Fibroblast of gingiva (primary cell): ENCODE measurements around the gene CLTRN.
"Not testable (repeated sequence)": the region's sequence is repeated elsewhere in the genome, so short reads cannot be mapped to it uniquely, and the experiment has no call there.

ENCODE experiments used
- DNase-seq: peaks from one replicate; pipeline ENCODE4 v3.0.0-alpha.2; 2011; ENCODE audit warnings: low read depth

CLTRN gene

DNA sequence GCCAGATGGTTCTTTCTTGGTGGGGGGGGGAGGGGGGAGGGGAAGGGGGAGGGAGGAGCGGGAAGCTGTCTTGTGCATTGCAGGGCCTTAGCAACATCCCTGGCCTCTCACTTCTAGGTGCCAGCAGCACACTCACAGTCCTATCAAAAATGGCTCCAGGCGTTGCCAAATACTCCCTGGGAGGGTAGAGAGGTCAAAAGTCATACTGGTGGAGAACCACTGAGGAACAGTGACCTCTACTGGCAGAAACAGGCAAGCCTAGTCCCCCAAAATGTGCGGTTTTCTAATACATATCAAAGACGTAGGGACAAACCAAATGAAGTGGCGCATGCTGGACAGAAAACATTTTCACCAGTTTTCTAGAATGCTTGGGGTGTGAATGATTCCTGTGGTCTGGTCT lies 17.1 kb downstream of the CLTRN start:
- DNase-seq: not testable (repeated sequence)

DNA sequence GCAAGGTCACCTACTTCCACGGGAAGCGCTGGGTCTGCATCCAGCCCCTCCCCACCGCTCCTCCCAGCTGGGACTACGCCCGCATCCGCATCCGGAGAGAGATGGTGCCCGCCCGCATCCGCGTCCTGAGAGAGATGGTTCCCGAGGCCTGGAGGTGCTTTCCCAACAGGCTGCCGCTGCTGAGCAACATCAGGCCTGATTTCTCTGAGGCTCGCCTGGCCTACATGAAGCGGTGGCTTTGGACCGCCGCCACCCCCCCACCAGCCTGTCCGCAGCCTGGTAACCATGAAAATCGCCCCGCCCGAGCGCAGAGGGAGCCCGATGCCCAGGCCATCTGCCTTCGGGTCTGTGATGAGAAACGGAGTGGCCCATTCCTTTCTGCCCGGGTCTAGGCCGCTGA lies 18.1 kb downstream of the CLTRN start:
- no peak for DNase-seq

DNA sequence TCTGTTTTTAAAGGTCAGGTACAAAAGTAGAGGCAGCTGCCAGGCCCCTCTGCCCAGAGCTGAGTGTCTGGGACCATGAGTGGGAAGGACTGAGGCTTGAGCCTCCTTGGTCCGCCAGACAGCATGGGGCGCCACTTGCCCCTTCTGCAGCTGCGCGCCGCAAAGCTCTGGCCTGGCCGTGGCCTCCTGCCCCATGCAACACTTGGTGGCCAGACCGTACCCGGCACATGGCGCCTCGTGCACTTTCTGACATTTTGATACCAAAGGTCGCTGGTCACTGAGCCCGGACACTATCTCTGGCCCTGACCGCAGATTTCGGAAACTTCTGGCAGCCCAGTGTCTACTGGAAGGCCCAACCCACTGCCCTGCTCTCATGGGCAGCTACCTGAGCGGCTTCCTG lies 18.6 kb downstream of the CLTRN start:
- no peak for DNase-seq

DNA sequence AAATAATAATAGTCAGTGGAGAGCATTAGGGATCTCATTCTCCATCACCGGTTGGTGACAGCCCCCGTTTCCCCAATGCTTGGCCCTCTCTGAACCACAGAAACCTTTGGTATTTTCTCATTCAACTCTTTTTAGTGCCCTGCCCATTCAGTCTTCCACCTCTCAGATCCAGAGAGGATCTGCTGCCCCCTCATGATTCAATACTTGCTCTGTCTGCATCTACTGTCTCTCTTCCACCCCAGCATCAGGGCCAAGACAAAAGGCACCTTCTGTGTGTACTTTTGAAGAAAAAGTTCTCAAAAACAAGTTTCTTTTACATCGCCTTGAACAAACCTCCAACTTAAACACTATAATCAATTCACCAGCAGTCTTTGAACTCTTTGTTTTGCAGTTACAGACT lies 19.3 kb downstream of the CLTRN start:
- no peak for DNase-seq

DNA sequence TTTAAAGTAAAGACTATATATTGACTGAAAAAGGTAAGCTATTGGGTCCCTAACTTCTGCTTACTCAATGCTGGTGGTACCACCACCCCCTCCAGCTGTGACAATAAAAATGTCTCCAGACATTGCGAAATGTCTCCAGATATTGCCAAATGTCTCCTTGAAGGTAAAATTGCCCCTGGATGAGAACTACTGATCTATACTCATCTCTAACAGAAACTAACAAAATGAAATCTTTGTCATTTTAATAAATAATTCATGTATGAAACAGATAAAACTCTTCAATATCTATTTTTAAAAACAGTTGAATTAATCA lies 20.1 kb downstream of the CLTRN start:
- DNase-seq: no peak

DNA sequence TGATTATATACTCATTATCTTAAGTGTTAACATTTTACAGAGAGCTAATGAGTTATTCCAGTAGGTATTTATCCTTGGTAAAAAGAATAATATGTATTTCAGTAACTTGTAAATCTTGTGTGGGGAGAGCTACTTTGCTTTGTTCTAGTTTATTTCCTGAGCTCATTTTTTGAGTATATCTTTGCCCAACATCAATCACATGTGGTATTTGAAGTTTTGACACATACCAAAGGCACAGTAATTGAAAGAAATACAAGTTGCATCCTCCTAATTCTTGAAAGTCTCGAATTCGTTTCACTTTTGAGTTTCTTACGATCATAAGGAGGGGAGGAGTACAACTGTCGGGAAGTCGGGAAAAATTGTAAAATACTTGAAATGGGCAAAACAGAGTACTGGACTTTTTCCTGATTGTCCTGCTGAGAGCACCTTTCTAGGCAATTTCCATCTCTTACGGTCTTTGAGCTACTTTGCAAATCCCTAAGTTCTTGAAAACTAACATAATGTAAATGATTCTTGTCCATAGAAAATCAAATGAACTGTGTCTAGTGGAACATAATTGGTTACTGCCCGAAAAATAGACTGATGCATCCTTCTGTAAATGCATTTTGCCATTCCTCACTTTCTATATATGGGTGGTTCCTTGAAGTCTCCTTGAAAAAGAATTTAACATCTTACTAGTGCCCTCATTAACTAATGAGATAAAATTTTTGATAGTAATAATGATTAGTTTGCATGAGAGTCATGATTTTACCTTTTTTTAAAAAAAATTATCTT lies 20.6 kb downstream of the CLTRN start:
- no peak for DNase-seq

DNA sequence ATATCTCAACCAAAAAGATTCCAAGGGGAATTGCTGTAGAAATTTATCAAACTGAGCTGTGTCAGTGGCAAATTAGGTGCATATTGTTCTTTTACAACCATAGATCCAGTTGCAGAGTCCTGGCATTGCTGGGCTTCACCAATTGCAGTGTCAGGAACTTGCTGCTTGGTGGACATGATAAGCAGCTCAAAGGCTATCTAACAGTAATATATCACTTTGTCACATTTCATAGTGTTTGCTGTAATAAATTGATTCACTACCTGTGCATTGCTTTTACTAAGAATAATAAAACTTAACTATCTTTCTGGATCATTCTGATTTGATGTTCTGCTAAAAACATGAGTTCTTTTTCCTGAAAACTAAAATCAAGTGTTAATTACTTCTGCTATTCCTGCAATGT lies 33.0 kb downstream of the CLTRN start:
- DNase-seq: no peak

DNA sequence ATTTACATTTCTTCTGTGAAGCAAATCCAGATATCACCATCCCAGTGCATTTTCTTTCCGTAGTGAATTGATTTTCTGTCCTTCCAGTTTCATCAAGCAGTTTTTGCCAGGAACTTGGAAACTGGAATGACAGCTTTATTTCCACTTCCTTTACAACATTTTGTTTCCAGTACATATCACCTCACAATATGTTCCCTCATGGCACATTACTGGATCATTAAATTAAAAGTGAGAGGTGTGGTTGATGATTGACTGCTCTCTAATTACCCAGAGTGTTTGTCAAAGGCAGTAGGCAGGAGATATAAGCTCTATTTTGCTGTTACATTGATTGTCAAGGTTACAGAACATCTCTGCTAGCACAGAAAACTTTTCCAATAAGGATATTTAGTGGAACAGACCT lies 41.6 kb downstream of the CLTRN start:
- DNase-seq: no peak

DNA sequence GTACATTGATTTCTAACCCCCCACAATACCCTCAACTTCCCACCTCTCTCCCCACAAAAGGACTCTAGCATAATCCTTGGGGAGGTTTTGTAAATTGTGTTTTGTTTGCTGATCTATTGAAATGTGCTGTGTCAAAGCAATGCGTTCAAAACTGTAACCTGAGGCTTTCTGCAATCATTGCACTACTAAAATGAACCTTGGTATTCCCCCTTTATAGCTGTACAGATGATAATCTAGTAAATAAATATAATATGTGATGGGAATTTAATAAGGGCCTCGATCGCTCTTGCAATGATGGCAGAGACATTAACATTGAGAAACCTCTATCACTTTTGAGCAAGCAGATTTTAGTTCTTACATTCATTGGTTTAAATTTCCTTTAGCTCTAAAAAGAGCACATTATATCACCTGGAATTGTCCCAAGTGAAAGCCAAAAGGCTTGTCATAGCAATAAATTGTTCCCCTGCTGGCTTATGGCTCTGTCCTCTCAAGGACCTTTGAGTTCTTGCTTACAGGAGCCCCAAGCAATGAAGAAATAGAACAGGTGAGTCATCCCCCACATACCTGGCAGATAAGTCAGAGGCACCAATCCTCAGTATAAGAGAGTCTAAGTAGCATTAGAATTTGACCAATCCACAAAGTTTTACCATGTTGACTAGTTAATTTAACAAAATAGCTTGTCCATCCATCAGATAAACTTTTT lies 45.4 kb downstream of the CLTRN start:
- DNase-seq: no peak

DNA sequence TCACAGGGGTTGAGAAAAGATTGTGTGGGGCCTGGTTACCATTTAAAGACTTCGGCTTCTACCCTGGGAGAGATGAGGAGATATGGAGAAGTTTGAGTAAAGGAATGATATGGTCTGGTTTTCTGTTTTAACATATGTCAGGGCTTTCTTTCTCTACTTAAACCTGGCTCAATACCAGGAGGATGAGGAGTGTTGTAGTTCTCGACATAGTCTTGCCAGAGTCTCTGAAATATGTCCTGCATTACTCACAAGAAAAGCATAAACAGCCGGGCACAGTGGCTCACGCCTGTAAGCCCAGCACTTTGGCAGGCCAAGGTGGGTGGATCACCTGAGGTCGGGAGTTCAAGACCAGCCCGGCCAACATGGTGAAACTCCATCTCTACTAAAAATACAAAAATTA lies 47.5 kb downstream of the CLTRN start:
- peak; percentile 3 for DNase-seq

DNA sequence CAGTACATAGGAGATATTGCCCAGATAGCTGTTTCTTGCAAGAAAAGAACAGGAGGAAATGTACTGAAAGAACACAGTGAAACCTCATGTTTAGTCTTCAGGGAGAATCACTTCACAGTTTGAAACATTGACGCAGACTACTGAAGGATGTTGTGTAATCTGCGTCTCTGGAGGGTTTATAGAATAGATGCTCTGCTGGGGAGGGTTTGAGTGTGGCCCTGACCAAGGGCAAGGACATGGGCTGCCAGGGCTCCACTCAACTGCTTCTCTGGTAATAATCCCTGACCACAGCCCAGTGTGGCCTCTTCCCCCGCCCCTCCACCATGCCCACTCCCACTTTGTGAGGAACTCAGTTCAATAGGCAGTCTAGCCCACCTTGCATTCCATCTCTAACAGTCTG lies 48.1 kb downstream of the CLTRN start:
- peak; percentile 48 for DNase-seq

DNA sequence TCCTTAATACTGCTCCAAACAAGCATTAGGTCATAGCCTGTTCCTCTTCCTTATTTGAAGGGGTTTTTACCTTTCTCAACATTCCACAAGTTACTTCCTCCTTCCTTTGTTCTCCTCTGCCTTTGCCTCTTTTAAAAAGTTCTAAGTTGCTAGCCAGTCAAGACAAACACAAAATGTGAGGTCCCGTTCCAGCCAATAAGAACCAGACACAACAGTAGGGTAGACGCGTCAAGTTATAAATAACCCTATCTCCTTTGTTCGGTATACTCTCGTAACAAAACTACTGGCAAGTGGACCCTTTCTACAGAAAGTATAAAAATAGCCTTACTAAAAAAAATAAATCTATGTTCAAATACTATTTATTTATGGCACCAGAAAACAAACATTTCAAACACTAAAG lies 57.5 kb downstream of the CLTRN start:
- no peak for DNase-seq

DNA sequence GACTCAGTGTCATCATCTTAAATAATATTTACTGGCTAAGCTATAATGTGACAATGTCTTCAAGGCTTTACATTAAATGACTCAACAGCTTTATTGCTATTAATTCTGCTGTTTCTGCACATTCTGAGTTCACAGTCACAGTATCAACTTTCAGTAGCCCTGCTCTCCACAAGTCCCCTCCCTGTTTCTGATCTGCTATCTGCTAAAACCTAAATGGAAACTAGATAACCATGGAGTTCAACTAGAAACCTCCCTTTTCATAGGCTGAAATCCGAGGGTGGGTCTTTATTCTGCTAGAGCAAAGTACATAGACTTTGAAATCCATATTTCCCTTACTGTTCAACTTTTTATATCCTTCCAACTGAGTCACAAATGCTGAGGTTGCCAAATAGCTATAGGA lies 58.5 kb downstream of the CLTRN start:
- DNase-seq: no peak

DNA sequence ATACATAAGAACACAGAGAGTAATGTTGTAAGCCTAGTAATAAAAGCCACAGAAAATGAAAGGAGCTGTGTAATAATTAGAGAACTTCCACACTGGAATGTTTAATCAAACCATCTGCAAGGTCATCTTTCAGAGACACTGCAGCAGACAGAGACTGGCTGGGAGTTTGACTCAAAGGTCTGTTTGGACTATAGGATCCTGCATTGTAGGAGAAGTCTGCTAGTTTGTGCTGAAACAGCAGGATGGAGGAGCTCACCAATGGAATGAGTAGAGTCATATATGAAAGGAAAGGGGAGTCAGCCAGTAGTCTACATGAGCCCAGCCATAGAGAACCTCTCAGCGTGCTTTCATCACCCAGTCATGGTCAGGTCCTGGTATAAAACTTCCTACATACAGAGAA lies 59.4 kb downstream of the CLTRN start:
- no peak for DNase-seq

DNA sequence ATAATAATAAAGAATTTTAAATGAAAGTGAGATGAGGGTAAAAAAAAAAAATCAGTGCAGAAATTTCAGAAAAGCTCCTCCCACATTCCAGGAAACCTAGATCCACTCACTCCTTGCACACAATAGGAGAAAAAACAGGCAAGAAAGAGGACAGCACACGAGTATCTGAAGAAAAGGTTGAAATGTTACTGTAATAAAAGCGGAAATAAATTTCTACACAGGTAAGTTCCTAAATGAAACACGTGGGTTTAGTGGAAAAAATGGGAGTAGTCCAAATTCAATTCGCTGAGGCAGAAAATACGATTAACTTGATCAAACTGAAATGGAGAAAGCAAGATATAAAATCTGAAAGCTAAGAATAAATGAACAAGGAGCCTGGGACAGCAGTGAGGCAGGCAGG lies 61.8 kb downstream of the CLTRN start:
- DNase-seq: no peak

DNA sequence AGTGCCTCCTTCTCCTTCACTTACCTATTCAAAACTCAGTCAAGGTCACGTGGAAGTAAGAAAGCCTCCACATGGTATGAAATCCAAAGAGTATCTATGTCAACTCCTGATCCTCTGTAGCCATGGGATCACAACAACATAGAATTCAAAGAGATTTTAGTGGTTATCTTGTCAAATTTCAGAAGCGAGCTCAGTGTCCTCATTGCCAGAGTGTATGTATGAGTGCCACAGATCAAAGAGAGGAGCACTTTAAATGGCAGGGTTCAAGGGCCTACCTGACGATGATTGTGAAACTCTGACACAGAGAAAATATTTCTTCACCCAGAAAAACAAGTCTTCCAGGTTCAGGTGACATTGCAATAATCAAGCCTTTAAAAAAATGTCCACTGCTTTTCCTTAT lies 62.7 kb downstream of the CLTRN start:
- DNase-seq: no peak

DNA sequence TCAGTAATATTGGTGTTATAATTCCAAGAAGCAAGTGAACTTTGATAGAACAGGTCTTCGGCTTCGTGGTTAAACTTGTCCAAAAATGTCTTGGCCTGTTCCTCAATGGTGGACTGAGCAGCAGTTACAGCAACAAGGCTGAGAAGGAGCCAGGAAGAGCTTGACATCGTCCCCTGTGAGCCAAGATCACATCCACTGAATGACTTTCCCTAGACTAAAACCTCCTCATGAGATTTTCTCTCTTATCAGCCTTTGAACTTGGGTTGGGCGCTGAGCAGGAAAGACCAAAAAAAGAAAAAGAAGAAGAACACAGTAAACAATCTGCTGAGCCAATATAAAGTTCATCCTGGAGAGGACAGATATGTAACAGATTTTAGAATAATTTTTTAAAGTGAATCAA lies 63.9 kb downstream of the CLTRN start, which contains the start of gene ACE2:
TSS of gene ACE2 (minus strand) at position 216 of the 400 bp plus-strand sequence. CDS start at position 167, 49 bp downstream.
- DNase-seq: no peak

DNA sequence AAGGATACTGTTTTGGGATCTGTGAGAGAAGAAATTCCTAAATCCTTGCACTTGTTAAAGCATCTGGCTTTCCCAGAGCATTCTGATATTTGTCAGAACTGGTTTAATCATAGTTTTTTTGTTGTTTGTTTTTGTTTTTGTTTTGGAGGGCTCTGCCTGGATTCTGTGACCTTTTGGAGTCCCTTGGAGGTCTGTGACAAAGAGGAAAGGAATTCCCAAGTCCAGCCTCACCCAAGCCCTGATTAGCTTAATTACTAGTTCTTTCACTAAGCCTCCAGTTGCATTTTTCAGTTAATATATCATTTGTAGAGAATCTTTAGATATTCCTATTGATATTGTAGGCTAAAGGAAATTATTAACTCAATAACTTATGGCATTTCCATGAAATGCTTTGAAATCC lies 64.6 kb downstream of the CLTRN start:
- DNase-seq: no peak

DNA sequence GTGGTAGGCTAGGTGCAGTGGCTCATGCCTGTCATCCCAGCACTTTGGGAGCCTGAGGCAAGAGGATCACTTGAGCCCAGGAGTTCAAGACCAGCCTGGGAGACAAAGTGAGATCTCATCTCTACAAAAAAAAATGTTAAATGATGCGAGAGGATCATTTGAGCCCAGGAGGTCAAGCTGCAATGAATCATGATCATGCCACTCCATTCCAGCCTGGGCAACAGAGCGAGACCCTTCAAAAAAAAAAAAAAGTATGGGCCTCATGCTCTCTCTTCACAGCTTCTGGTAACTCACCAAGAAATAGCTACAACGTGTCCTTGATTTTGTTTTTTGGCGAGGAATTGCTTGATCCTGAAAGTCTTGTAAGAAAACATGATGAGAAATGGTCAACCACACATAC lies 65.1 kb downstream of the CLTRN start:
- DNase-seq: no peak

DNA sequence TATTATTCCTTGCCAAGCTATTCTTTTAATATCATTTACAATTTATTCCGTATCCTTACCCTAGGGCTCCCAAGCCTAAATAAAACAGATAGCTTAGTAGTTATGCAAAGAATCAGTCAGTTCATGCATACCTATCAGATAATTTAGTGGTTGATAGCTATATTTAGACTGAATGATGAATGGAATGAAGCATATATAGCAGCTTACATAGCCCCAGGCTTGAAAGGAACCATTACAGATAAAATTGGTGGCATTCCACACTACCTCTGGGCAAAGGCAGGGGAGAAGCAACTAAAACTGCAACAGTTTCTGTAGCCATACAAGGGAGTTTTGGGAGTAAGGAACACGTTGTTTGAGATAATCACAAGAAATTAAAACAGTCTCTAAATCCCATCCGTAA lies 66.6 kb downstream of the CLTRN start:
- DNase-seq: no peak

DNA sequence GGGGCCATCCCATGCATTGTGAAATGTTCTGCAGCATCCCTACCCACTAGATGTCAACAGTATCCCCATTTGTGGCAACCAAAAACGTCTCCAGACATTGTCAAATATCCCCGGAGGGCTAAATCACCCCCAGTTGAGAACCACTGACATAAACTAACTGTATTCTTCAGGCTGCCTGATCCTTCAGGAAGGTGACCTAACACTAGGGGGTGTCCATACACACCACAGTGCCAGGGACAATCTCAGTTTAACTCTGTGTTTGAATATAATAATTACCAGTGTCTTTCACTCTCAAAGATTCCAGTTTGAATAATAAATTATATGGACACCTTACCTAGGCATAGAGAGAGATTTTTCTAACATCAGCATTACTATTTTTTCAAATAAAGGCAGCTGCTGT lies 70.2 kb downstream of the CLTRN start:
- DNase-seq: no peak

DNA sequence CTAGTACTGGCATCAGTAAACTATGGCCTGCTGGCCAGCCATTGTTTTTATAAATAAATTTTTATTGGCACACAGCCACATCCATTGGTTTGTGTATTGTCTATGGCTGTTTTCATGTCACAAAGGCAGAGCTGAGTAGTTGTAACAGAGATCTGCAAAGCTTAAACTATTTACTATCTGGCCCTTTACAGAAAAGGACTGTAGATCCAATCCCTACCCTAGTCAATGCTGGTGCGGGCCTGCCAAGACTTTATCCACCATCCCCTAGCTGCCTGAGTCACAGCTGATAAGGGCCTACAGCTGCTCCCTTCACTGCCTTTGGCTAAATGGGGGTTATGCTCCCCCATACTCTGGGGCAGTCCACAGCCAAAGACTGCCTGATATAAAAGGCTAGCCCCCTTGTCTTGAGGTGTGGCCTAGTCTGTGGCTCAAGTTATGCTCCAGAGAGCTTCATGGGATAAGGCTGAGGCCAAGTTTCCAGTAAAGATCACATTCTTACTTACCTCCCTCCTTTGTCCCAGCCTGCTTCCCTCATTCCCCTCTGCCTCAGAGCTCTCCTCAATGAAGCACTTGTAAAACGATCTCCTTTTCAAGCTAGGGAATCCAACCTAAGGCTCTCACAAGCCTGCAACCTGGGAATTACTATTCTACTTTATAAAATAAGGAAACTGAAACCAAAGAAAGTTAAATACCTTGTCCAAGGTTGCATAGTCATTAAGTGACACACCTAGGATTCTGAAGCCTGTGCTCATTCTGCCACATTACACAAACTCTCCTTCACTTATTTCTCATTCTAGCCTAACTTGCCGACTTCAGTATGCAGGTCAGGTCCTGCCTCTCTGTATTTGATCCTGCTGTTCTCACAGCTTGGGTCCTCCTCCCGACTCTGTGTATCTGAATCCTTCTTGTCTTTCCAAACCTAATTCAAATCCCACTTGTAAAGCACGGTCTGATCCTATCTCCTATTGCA lies 84.5 kb downstream of the CLTRN start:
- DNase-seq: no peak
